Testis (tissue), 3 donors: ENCODE measurements around the gene PAX7. TPM values are rescaled to one million over a fixed set of nuclear protein-coding genes. Genes with fewer than 3 reads are reported as not detected.

ENCODE experiments used
- DNase-seq: peaks from one replicate; pipeline ENCODE4 v3.0.0-alpha.2; 2019
- H3K27ac ChIP-seq, 2 donors: fragments of 200-600 bp; sonication (generic); one replicate each; pipeline ENCODE4 v1.5.1; 2019
- H3K27me3 ChIP-seq: fragments of 200-600 bp; sonication (generic); one replicate; pipeline ENCODE4 v1.5.1; 2019
- H3K36me3 ChIP-seq: fragments of 200-600 bp; sonication (generic); one replicate; pipeline ENCODE4 v1.5.1; 2017; ENCODE audit warnings: low read depth; ENCODE audit errors: missing control alignments
- H3K4me1 ChIP-seq: fragments of 200-600 bp; sonication (generic); one replicate; pipeline ENCODE4 v1.5.1; 2019
- H3K4me3 ChIP-seq, 2 donors: fragments of 200-600 bp; sonication (generic); one replicate each; pipeline ENCODE4 v1.5.1; 2017 to 2019
- H3K9me3 ChIP-seq: fragments of 200-600 bp; sonication (generic); one replicate; pipeline ENCODE4 v1.5.1; 2017
- CTCF ChIP-seq, 3 experiments: fragments of 450-650 bp in 2 of 3; fragments of 200-600 bp in 1 of 3; sonication (generic) in 1 of 3; IDR thresholded peaks; one replicate each; pipeline ENCODE4 v1.5.1; 2016 to 2019; ENCODE audit warnings: antibody characterized with exemption in 3 of 3, mild to moderate bottlenecking in 2 of 3, moderate library complexity in 1 of 3
- POLR2A ChIP-seq: fragments of 450-650 bp; IDR thresholded peaks from one replicate; pipeline ENCODE4 v1.6.1; 2017; ENCODE audit warnings: antibody characterized with exemption, mild to moderate bottlenecking, moderate library complexity
- WGBS, 2 donors: methylation state at CpG; one replicate each; pipeline ENCODE4 v1.1.5; 2018; 5-methylcytosine and 5-hydroxymethylcytosine counted together
- intact Hi-C: fragments of 100-400 bp; cut with DNase I; formaldehyde crosslinking; loops from one replicate; pipeline ENCODE4 v1.15.1; 2023; ENCODE audit warnings: low total_unique reads
- polyA plus RNA-seq: library from polyadenylated mRNA; stranded (reverse); fragments of 350-450 nt; fragmentation: Illumina TruSeq; extraction: RNeasy Lipid Tissue Mini Kit (QIAGEN cat#74804); gene quantifications from one replicate; pipeline ENCODE4 v1.2.3, GENCODE V29; 2014; ENCODE audit warnings: low read depth, low replicate concordance; ENCODE audit not compliant: insufficient read depth
- total RNA-seq, 2 donors: library from RNA; depleted of rRNA; stranded (reverse); fragments of >200 nt; gene quantifications; one replicate each; pipeline ENCODE4 v1.2.3, GENCODE V29; 2016

Gene PAX7
- total and polyA plus RNA-seq, 3 donors from 2014 or later, result 0.16 to 0.37 (median 0.18) TPM

GRCh38 chr1:18682375-18682774, 51.7 kb downstream of the PAX7 start:
- DNase-seq, result no peak
- no peaks in the 10 kb centered on the region for H3K27me3 ChIP-seq
- no peaks in the 10 kb centered on the region for H3K4me1 ChIP-seq
- no peak overlapping the region for H3K27ac ChIP-seq
- no peaks in the 10 kb centered on the region for H3K9me3 ChIP-seq
- TF ChIP-seq POLR2A (no peak), CTCF (IDR thresholded peaks at IDR 0.05) (no peak)
- intact Hi-C loops, result no loop called here
- no peak overlapping the region for H3K4me3 ChIP-seq
- H3K36me3 ChIP-seq, result no peaks in the 10 kb centered on the region
- WGBS, 2 donors, result 63 to 65% methylated on average over 3 of the region's 3 CpGs

- 44 to 53% methylated on average over 16 of the region's 16 CpGs for WGBS, 2 donors
- no peak for TF ChIP-seq CTCF (IDR thresholded peaks at IDR 0.05)
- TF ChIP-seq POLR2A, result no peak
- H3K36me3 ChIP-seq, result no peaks in the 10 kb centered on the region
- H3K27ac ChIP-seq, result no peak overlapping the region
- intact Hi-C loops, result no loop called here
- H3K4me1 ChIP-seq, result no peaks in the 10 kb centered on the region
- no peaks in the 10 kb centered on the region for H3K27me3 ChIP-seq
- no peak overlapping the region for H3K4me3 ChIP-seq
- no peak for DNase-seq
- no peaks in the 10 kb centered on the region for H3K9me3 ChIP-seq
Measured at GRCh38 chr1:18684303-18684702, 53.7 kb downstream of the PAX7 start.

- no peak for TF ChIP-seq POLR2A
- TF ChIP-seq CTCF (IDR thresholded peaks at IDR 0.05), result no peak
- intact Hi-C loops, result no loop called here
- H3K27me3 ChIP-seq, result no peaks in the 10 kb centered on the region
- no peaks in the 10 kb centered on the region for H3K9me3 ChIP-seq
- H3K4me3 ChIP-seq, result no peak overlapping the region
- no peaks in the 10 kb centered on the region for H3K4me1 ChIP-seq
- no peaks in the 10 kb centered on the region for H3K36me3 ChIP-seq
- no peak overlapping the region for H3K27ac ChIP-seq
- 85 to 86% methylated on average over 3 of the region's 3 CpGs for WGBS, 2 donors
- no peak for DNase-seq
Measured at GRCh38 chr1:18686540-18686939, 55.9 kb downstream of the PAX7 start.

- Histone ChIP-seq H3K9me3 (no peaks in the 10 kb centered on the region), H3K27ac (no peak overlapping the region), H3K4me3 (no peak overlapping the region), H3K27me3 (no peaks in the 10 kb centered on the region), H3K36me3 (no peaks in the 10 kb centered on the region), H3K4me1 (no peaks in the 10 kb centered on the region)
- intact Hi-C loops, result no loop called here
- DNase-seq, result no peak
- TF ChIP-seq CTCF (IDR thresholded peaks at IDR 0.05) (no peak), POLR2A (no peak)
- 78 to 79% methylated on average over 6 to 7 of the region's 7 CpGs for WGBS, 2 donors
Measured at GRCh38 chr1:18687273-18687672, 56.6 kb downstream of the PAX7 start.

GRCh38 chr1:18691648-18692047, 61.0 kb downstream of the PAX7 start:
- H3K27me3 ChIP-seq, result no peaks in the 10 kb centered on the region
- no peaks in the 10 kb centered on the region for H3K9me3 ChIP-seq
- WGBS, 2 donors, result 90 to 94% methylated on average over 11 to 20 of the region's 20 CpGs
- H3K36me3 ChIP-seq, result no peaks in the 10 kb centered on the region
- no peak for DNase-seq
- TF ChIP-seq CTCF (IDR thresholded peaks at IDR 0.05) (no peak), POLR2A (no peak)
- no peak overlapping the region for H3K4me3 ChIP-seq
- no peak overlapping the region for H3K27ac ChIP-seq
- no peaks in the 10 kb centered on the region for H3K4me1 ChIP-seq
- intact Hi-C loops, result no loop called here
